Pancreas (tissue), 10 donors: ENCODE results near the gene MAPK8. TPM values are rescaled to one million over a fixed set of nuclear protein-coding genes. Genes with fewer than 3 reads are reported as not detected.
"Not testable (repeated sequence)": the region's sequence is repeated elsewhere in the genome, so short reads cannot be mapped to it uniquely, and the experiment has no call there.

Experiments
- ATAC-seq, 4 donors: fragments of 200-7000 bp; cut with Tn5 transposase; one replicate each; pipeline versions ENCODE4 v1.8.0 to v1.9.1; 2020; ENCODE audit warnings: mild to moderate bottlenecking in 4 of 4, moderate library complexity in 4 of 4
- DNase-seq, 6 donors: peaks; one replicate each; pipeline ENCODE4 v3.0.0-alpha.2; 2020
- FAIRE-seq: peaks from 2 replicates; lab custom pipeline; 2012; peaks lifted over from hg19 to GRCh38; lab: Jason Lieb, UNC
- H3K27ac ChIP-seq, 4 donors: fragments of 200-600 bp; sonication (generic); 1 replicate in 3 of 4; 2 replicates in 1 of 4; pipeline versions ENCODE4 v1.5.0 to v1.8.0; 2020
- H3K27me3 ChIP-seq, 4 donors: fragments of 200-600 bp; one replicate each; pipeline ENCODE4 v1.8.0; 2021
- H3K36me3 ChIP-seq, 3 donors: fragments of 200-600 bp; sonication (generic) in 1 of 3; one replicate each; pipeline versions ENCODE4 v1.5.0 to v1.8.0; 2020 to 2021
- H3K4me1 ChIP-seq, 3 donors: fragments of 200-600 bp; one replicate each; pipeline ENCODE4 v1.8.0; 2021
- H3K4me3 ChIP-seq, 4 donors: fragments of 200-600 bp; sonication (generic) in 2 of 4; one replicate each; pipeline versions ENCODE4 v1.5.0 to v1.8.0; 2020 to 2021
- H3K9me3 ChIP-seq, 4 donors: fragments of 200-600 bp; one replicate each; pipeline ENCODE4 v1.8.0; 2021
- CTCF ChIP-seq, 4 donors: fragments of 200-600 bp; sonication (generic) in 3 of 4; IDR thresholded peaks; one replicate each; pipeline versions ENCODE4 v1.5.0 to v1.8.0; 2021; ENCODE audit warnings: antibody characterized with exemption in 4 of 4
- WGBS, 2 donors: extraction: QIAGEN DNeasy Blood & Tissue Kit; methylation state at CpG; one replicate each; pipeline ENCODE4 v1.1.7; 2013; 5-methylcytosine and 5-hydroxymethylcytosine counted together
- intact Hi-C, 3 donors: fragments of 100-400 bp; cut with DNase I; formaldehyde crosslinking; loops; one replicate each; pipeline versions ENCODE4 v1.11.1 to v1.14.2; 2022
- polyA plus RNA-seq, 2 donors: library from polyadenylated mRNA; stranded (reverse); fragments of 200-250 nt; gene quantifications; one replicate each; pipeline ENCODE4 v1.2.3, GENCODE V29; 2013
- total RNA-seq, 6 donors: library from RNA; stranded (reverse); fragmentation: NEBNext Ultra II Directional in 4 of 6; extraction: Animal tissue kit (Norgen Biotek cat#: 25700) in 4 of 6; gene quantifications; one replicate each; pipeline versions ENCODE4 v1.2.1 to v1.2.4, GENCODE V29; 2021 to 2023
- donor health status: healthy with polysubstance abuse.
- donor health status: DM: no; HTN: no; CAD: no; lungs with moderate emphysema.
- donor health status: DM: no; HTN: no; CAD: no.
- donor health status: control.
- donor health status: control.
- donor health status: Bipolar disorder and iron deficiency.
- donor health status: DM: yes; HTN: yes; CAD: no.
- donor health status: DM: no; HTN: no; CAD: no.
- donor health status: DM: no; HTN: no; CAD: no.
- donor health status: DM: yes; HTN: yes; CAD: no.

The MAPK8 gene
- total and polyA plus RNA-seq, 8 donors = 4.0 to 25.5 (median 17.0) TPM

GRCh38 chr10:48414778-48415177, 108.3 kb downstream of the MAPK8 start:
- intact Hi-C loops = no loop called here
- ATAC-seq (no peak), FAIRE-seq (no peak), DNase-seq (no peak)
- 97% methylated on average over 1 of the region's 1 CpG for WGBS, 2 donors
- no peaks in the 10 kb centered on the region for H3K4me1 ChIP-seq
- H3K4me3 ChIP-seq = no peak overlapping the region
- TF ChIP-seq CTCF (IDR thresholded peaks at IDR 0.05) = no peak
- H3K27me3 ChIP-seq = no peaks in the 10 kb centered on the region
- H3K9me3 ChIP-seq = no peaks in the 10 kb centered on the region
- H3K27ac ChIP-seq = no peak overlapping the region
- peaks cover 0 to 5% (median 3%) of the 10 kb centered on the region in 3 donors for H3K36me3 ChIP-seq

GRCh38 chr10:48416584-48417232, 110.2 kb downstream of the MAPK8 start:
- Histone ChIP-seq H3K36me3 (peaks cover 0 to 3% (median 0%) of the 10 kb centered on the region in 3 donors), H3K27ac (no peak overlapping the region), H3K4me3 (no peak overlapping the region), H3K27me3 (no peaks in the 10 kb centered on the region), H3K9me3 (no peaks in the 10 kb centered on the region), H3K4me1 (no peaks in the 10 kb centered on the region)
- WGBS, 2 donors = 67 to 72% methylated on average over 2 of the region's 2 CpGs
- no peak for FAIRE-seq
- no peak for ATAC-seq
- intact Hi-C loops = no loop called here
- no peak for TF ChIP-seq CTCF (IDR thresholded peaks at IDR 0.05)
- DNase-seq = no peak

- no peak overlapping the region for H3K27ac ChIP-seq
- ATAC-seq (no peak), FAIRE-seq (no peak), DNase-seq (no peak)
- no peaks in the 10 kb centered on the region for H3K9me3 ChIP-seq
- H3K36me3 ChIP-seq = peaks cover 0 to 2% (median 0%) of the 10 kb centered on the region in 3 donors
- H3K4me1 ChIP-seq = no peaks in the 10 kb centered on the region
- WGBS, 2 donors = 90 to 96% methylated on average over 1 of the region's 1 CpG
- no peak overlapping the region for H3K4me3 ChIP-seq
- intact Hi-C loops = no loop called here
- H3K27me3 ChIP-seq = no peaks in the 10 kb centered on the region
- no peak for TF ChIP-seq CTCF (IDR thresholded peaks at IDR 0.05)
These were observed 110.9 kb downstream of the MAPK8 start for GRCh38 chr10:48417374-48417773.

- Histone ChIP-seq H3K27me3 (no peaks in the 10 kb centered on the region), H3K4me3 (no peak overlapping the region), H3K36me3 (no peaks in the 10 kb centered on the region), H3K9me3 (no peaks in the 10 kb centered on the region), H3K27ac (no peak overlapping the region), H3K4me1 (no peaks in the 10 kb centered on the region)
- DNase-seq (no peak), FAIRE-seq (no peak), ATAC-seq (peak in 1 of 4 donors; percentile 12)
- 86 to 88% methylated on average over 5 of the region's 5 CpGs for WGBS, 2 donors
- TF ChIP-seq CTCF (IDR thresholded peaks at IDR 0.05) = no peak
- intact Hi-C loops = no loop called here
These were observed 111.8 kb downstream of the MAPK8 start for GRCh38 chr10:48418189-48418788.

GRCh38 chr10:48419714-48420113, 113.2 kb downstream of the MAPK8 start:
- FAIRE-seq (no peak), ATAC-seq (no peak), DNase-seq (no peak)
- H3K9me3 ChIP-seq = no peaks in the 10 kb centered on the region
- H3K27ac ChIP-seq = no peak overlapping the region
- H3K27me3 ChIP-seq = no peaks in the 10 kb centered on the region
- TF ChIP-seq CTCF (IDR thresholded peaks at IDR 0.05) = no peak
- intact Hi-C loops = no loop called here
- no peaks in the 10 kb centered on the region for H3K36me3 ChIP-seq
- H3K4me1 ChIP-seq = no peaks in the 10 kb centered on the region
- H3K4me3 ChIP-seq = no peak overlapping the region
- 89 to 91% methylated on average over 4 of the region's 4 CpGs for WGBS, 2 donors

- H3K4me1 ChIP-seq, FAIRE-seq, H3K9me3 ChIP-seq, DNase-seq, H3K27ac ChIP-seq, ATAC-seq, H3K4me3 ChIP-seq, H3K27me3 ChIP-seq, intact Hi-C loops, H3K36me3 ChIP-seq: not testable (repeated sequence)
- 92 to 93% methylated on average over 2 of the region's 2 CpGs for WGBS, 2 donors
These were observed 115.4 kb downstream of the MAPK8 start for GRCh38 chr10:48421862-48422261.
